Stimulated activated CD8-positive, alpha-beta memory T cell treated with anti-CD3 and anti-CD28 coated beads, Interleukin-12 subunit alpha, Interleukin-12 subunit beta, amount 100 ng/mL, for 1 hour (primary cell): Measurements from ENCODE around the gene SDCCAG8.

Experiments
- DNase-seq: peaks from one replicate; pipeline ENCODE4 v3.0.0-alpha.2; 2020; ENCODE audit warnings: low read depth

Gene SDCCAG8

DNA sequence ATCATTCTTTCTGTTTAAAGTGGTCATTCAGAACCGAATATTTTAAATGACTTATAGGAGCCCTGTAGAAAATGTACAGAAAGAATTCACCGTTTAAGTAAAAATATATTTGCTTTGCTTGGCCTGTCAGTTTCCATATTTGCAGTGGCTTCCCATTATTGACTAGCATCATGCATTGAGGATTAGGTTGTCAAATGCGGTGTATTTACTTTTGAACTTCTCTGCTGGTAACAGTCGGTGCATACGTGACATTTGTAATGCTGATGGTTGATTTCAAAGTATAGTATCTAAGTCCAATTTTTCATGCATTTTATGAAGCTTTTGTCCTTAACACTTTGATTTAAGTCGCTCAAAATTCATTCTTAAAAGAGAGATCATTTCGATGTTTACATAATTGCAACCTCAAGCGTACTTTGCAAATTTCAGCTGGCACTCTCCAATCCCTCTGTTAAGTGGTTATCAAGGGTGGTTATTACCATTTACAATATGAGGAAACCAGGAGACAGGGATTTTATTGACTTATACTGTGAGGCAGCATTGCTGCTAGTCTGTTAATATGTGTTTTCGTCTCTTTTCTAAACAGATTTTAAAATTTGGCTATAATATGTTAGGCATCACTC, 201.6 kb downstream of the SDCCAG8 start:
- DNase-seq: no peak

- DNase-seq: no peak
Observed at GRCh38 chr1:243459059-243459458, 203.2 kb downstream of the SDCCAG8 start.

DNA sequence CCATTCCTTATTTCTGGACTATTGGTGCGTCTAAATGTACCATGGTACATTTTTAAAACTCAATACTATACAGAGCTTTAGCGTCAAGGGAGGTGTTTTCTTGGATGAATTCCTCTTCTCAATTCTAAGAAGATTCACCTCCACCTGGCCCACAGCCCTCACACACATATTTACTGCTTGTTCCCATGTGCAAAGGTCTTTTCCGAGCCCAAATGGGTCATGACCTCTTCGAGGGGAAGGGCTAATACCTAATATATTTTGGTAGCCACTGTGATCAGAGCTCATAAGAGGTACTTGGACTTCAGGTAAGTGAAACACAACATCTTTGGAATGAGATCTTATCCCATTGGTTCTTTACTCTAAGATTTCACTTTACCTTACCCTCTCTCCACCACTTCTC, 205.9 kb downstream of the SDCCAG8 start:
- no peak for DNase-seq

DNA sequence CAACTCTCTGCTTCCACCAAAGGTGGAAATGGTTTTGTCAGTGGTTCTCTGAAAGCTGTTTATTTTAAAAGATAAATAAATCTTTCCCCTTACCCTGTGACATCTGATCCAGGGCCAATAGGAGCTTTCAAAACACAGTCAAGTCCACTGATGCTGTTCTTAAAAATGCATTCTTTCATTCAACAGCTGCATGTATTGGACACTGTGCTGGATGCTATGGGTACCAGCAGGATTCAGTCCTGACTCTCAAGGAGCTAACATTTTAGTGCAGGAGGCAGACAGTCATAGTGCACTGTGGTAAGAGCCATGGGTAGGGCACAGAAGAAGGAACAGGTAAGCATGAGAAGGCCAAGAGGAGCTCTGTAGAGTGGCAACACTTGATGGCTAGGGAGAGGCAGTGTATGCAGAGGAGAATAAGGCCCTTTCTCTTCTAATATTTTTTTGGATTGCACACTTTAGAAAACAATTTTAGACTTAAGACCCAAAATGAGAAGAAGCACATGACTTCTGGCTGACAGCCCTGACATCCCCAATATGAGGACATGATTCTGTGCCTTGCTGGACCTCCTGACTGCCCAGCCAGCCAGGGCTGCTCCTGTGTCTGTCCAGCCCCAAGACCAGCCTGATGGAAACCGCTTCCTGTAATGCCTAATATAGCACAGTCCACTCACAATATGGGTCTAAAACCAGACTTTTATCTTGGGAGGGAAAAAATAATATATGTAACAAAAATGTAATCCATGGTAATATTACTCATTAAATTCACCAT, 207.3 kb downstream of the SDCCAG8 start:
- DNase-seq: no peak

GRCh38 chr1:243465081-243465480, 209.2 kb downstream of the SDCCAG8 start:
- DNase-seq: no peak

DNA sequence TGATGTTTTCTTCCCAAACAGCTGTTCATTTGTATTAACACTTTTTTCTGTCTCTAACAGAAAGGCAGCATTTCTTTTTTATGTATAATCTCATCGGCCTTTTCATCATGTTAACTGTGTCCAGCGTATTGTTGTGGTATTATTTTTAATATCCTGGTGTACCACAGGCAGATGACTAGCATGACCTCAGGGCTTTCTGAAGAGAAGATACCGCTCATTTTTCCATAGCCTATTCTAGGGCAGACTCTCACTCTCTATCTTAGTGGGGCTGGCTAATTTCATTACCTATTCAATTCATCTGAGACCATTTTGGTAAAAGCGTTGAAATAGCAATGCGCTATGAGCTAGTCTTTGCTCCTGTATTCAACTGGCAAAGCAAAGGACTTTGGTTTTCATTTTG, 209.9 kb downstream of the SDCCAG8 start:
- DNase-seq: no peak

DNA sequence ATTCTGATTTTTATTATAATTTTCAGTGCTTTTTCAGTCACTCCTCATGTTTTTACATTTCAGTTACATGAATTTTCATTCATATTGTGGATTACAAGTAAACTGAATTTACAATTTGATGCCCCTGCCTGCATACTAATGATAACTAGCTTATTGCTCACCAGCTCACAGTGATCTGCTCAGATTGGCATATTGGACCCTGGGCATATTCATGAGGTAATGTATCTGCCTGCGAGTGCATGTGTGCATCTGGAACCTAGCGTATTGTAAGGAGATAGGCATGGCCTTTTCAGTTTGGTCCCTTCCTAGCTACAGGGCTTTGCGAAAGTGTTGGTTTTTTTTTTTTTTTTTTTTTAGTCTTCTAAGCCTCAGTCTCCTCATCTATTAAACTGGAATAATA, 213.7 kb downstream of the SDCCAG8 start:
- DNase-seq: no peak

- DNase-seq: no peak
Observed at GRCh38 chr1:243470502-243470901, 214.7 kb downstream of the SDCCAG8 start.

DNA sequence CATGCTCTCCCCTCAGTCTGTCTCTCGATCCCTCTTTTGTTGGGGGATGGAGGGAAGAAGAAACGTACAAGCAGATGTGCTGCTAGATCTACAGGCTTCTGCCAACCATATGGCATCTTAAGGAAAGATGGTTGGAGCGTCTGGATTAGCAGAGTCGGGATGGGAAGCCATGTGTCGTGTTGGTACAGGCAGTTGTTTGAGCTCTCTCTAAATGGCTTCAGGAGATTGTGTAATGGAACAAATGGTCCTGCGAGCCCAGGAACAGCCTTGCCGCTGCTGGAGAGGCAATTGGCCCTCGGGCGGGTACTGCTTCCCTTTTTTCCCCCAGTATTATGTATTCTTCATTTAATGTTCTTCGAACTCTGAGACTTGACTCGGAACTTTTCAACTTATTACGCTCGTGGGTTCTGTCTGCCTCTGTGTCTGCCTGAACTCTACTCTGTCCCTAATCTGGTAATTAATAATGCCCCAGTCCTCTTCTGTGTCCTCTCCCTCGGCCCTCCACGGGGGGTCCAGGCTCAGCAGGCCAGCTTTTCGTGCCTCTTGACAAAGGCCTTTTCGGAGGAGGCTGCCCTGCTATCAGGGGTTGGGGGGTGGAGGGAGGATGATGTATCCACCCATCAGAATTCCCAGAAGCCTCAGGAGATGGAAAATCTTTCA, 215.3 kb downstream of the SDCCAG8 start:
- DNase-seq: no peak

GRCh38 chr1:243471754-243472745, 216.2 kb downstream of the SDCCAG8 start:
- DNase-seq: no peak

DNA sequence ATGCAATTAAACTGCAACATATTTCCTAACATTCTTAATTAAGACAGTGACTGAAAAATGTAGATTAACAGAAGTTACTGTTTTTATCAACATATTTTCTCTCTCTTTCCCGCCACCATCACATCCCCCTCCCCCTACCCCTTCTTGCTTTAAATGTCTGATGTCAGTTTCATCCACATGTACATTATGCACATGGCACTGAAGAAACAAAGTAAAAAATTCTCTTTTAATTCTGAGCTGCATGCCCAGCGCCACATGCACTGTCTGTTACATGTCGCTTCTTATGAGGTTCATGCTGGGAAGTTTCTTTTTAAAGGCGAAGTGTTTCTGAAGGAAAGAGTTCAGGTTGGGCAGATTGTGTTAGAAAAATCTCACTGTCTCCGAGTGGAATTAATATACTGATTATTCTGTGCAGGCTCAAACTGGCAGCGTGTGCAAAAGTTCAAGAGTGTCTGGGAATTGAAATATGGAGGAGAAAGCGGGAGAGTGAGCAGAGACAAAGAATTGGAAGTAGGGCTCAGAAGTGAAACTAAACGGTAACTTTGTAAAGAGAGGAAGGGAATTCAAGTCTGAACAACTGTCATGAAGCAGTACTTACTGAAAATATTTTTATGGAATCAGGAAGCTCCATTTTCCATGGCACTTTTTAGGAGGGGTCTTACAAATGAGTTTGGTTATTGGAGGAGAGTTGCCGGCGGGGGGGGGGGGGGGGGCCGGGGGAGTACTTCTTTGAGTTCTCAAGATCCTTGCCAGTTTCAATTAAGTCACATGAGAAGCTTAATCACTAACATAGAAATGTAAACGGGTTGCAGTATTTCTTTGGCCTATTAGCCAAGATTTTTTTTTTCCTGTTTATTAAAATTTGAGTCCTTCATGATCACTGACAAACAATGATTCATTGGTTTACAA, 217.6 kb downstream of the SDCCAG8 start:
- DNase-seq: no peak

GRCh38 chr1:243474136-243474881, 218.5 kb downstream of the SDCCAG8 start:
- no peak for DNase-seq

DNA sequence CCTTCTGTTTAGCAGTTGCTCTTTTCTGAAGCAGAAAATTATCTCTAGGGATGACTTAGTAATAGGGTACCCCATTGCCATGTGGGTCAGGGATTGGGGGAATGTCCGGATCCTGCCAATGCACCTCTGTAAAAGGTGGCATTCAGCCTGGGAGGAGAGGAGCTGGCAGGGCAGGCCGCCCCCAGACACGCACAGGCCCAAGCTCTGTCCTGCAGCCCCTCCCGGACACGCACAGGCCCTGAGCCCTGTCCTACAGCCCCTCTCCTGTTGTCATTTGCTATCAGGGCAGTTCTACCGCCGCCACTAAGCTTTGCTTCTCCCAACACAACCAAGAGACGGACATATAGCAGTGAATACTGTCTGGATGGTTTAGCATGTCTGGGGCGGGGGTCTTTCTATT, 219.1 kb downstream of the SDCCAG8 start:
- DNase-seq: no peak

GRCh38 chr1:243475966-243476365, 220.1 kb downstream of the SDCCAG8 start:
- DNase-seq: no peak

GRCh38 chr1:243477731-243478290, 222.0 kb downstream of the SDCCAG8 start:
- no peak for DNase-seq

DNA sequence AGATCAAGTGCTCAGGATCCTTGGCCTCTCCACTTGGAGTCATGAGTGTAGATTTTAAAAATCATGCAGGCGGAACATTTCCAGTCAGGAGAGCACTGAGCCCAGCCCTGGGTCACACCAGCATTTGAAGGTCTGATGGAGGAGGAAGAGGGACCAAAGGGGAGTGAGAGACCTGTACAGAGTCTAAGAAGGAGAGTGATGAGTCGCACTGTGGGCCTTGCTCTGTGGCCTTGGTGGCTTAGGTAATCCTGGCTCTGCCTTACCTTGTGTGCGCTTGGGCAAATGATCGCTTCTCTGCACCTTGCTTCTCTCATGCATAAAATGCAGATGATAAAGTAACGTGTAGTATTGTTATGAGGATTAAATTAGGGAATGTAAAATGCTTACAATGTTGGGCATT, 225.3 kb downstream of the SDCCAG8 start:
- no peak for DNase-seq

DNA sequence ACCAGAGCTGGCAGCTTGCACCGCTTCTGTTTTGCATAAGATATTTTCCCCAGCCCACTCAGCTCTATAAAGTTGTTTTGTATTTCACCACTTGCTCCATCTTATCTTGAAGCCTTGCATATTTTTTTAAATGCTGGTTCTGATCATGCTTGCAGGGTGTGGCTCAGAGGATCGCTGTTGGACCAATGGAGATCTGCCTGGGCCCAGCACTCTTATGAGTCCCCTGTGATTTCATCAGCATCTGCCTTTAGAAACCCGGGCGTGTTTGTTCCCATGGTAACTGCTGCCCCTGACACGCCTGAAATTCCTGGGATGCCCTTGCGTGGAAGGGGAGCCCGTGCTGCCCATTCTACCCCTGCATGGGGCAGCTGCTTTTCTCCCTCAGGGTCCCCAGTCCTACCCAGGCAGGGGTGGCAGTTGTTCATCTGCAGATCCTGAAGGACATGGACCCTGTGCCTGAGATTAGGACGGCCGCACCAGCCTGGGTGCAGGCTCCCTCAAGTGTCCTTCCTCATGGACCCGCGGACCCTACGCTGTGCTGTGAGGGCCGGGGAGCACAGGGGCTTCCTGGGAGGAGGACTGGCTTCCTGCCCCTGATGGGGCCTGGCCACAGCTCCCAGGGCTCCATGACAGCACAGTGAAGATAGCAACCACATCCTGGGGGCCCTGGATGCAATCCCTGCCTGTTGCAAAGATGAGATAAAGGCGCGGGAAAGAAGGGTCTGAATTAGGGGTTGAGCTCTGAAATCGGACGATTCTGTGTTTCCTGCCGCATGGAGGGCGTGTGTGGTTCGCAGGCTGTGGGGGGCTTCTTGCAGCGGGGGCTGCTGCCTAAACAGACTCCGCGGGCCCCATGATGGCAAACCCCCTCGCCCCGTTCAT, 226.5 kb downstream of the SDCCAG8 start:
- DNase-seq: no peak

DNA sequence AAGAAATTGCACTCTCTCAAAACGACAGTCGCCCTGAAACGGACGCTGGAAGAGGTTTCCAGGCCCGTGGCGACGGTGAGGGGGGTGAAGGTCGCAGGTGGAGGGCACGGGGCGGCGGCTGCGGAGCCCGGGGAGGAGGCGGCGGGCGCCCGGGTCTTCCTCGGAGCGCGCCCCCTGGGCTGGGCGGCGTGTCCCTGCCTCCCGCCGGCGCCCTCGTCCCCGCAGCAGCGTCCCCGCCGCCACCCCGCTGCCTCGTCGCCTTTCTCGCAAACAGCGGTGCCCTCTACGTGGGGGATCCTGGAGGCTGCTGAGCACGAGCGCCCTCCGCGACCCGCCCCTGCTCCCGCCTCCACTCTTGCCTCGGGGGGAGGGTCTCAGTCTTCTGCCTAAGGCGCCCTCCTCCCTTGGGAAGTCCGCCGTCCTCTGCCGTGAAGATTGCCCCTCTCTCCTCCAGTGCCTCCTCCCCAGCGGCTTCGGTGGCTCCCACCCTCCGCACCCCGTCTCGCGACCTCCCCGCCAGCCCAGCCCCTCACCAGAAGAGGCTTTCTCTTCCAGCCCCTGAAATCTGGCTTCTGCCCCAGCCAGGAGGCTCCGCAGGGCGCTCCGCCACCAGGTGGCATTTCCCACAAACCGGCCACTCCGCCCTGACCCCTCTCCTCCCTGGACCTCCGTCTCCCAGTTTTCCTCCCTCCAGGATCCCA, 227.4 kb downstream of the SDCCAG8 start:
- DNase-seq: no peak
